ENCODE results near the gene COL4A3. TPM values are rescaled to one million over a fixed set of nuclear protein-coding genes. Genes with fewer than 3 reads are reported as not detected.

Gene COL4A3
- polyA plus RNA-seq, 2 of the 4 experiments (the other 2 are of a cell fraction), result 1.8 to 6.8 TPM

DNA sequence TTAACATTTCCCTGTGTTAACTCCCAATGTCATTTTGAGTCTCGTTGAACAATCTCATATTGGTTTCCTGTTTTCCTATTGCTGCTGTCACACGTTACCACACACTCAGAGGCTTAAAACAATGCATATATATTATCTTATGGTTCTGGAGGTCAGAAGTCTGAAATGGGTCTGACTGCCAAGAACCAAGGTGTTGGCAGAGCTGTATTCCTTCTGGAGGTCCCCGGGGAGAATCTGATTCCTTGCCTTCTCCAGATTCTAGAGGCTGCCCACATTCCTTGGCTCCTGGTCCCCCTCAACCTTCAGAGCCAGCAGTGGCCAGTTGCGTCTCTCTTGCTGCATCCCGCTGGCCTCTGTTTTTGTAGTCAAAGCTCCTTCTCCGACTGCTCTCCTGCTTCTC lies 18.0 kb upstream of the COL4A3 start:
- ATAC-seq, result no peak
- H3K27ac ChIP-seq, result no peak overlapping the region
- 82% methylated on average over 6 of the region's 6 CpGs for WGBS (ENCODE audit: missing lambda C conversion rate)
- H3K4me1 ChIP-seq, result no peaks in the 10 kb centered on the region
- no peak overlapping the region for H3K4me3 ChIP-seq
- FAIRE-seq, result no peak
- no peak for DNase-seq (ENCODE audit: low read depth in 1 of 2, low spot score in 1 of 2)
- H3K9me3 ChIP-seq, result peaks cover 5% of the 10 kb centered on the region; the same call in 2 of the 3 replicates
- POLR2A ChIA-PET, result no interaction called here
- H3K4me2 ChIP-seq, result no peak overlapping the region
- TF ChIP-seq RFX5 (IDR thresholded peaks at IDR 0.05), result no peak
- TF ChIP-seq, protein P1, sequence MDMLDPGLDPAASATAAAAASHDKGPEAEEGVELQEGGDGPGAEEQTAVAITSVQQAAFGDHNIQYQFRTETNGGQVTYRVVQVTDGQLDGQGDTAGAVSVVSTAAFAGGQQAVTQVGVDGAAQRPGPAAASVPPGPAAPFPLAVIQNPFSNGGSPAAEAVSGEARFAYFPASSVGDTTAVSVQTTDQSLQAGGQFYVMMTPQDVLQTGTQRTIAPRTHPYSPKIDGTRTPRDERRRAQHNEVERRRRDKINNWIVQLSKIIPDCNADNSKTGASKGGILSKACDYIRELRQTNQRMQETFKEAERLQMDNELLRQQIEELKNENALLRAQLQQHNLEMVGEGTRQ (IDR thresholded peaks at IDR 0.05), result no peak
- TF ChIP-seq RAD21 (conservative IDR thresholded peaks at IDR 0.05 in 1 of 2, IDR thresholded peaks at IDR 0.05 in 1 of 2), result no peak
- TF ChIP-seq, protein P2, sequence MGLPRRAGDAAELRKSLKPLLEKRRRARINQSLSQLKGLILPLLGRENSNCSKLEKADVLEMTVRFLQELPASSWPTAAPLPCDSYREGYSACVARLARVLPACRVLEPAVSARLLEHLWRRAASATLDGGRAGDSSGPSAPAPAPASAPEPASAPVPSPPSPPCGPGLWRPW (IDR thresholded peaks at IDR 0.05), result no peak
- no peak for TF ChIP-seq NPAS2 (CRISPR knock-in tag; IDR thresholded peaks at IDR 0.05; ENCODE audit: borderline replicate concordance)
- TF ChIP-seq RARB (CRISPR knock-in tag; IDR thresholded peaks at IDR 0.05), result no peak
- TF ChIP-seq GATA3 (IDR thresholded peaks at IDR 0.05; ENCODE audit: borderline replicate concordance), result no peak
- TF ChIP-seq POLR2AphosphoS2 (conservative IDR thresholded peaks at IDR 0.05; ENCODE audit: low read length), result no peak
- no peak for TF ChIP-seq CBX8 (IDR thresholded peaks at IDR 0.05)
- TF ChIP-seq ZC3H11A (IDR thresholded peaks at IDR 0.05), result no peak
- no peak for TF ChIP-seq RNF2 (IDR thresholded peaks at IDR 0.05; ENCODE audit: borderline replicate concordance, low read depth)
- TF ChIP-seq, protein P3, sequence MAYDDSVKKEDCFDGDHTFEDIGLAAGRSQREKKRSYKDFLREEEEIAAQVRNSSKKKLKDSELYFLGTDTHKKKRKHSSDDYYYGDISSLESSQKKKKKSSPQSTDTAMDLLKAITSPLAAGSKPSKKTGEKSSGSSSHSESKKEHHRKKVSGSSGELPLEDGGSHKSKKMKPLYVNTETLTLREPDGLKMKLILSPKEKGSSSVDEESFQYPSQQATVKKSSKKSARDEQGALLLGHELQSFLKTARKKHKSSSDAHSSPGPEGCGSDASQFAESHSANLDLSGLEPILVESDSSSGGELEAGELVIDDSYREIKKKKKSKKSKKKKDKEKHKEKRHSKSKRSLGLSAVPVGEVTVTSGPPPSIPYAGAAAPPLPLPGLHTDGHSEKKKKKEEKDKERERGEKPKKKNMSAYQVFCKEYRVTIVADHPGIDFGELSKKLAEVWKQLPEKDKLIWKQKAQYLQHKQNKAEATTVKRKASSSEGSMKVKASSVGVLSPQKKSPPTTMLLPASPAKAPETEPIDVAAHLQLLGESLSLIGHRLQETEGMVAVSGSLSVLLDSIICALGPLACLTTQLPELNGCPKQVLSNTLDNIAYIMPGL (CRISPR knock-in tag; IDR thresholded peaks at IDR 0.05; ENCODE audit: borderline replicate concordance), result no peak
- no peak for TF ChIP-seq PHF8 (IDR thresholded peaks at IDR 0.05; ENCODE audit: borderline replicate concordance, low read depth)
- no peak for TF ChIP-seq KDM5A (IDR thresholded peaks at IDR 0.05)
- CTCF ChIA-PET, result interaction anchor here (1.0 to 4.4 kb wide), 3 partner anchors 16 to 93 kb away, joined by 3 to 26 read pairs (median 8); no protein-coding TSS in a partner anchor

DNA sequence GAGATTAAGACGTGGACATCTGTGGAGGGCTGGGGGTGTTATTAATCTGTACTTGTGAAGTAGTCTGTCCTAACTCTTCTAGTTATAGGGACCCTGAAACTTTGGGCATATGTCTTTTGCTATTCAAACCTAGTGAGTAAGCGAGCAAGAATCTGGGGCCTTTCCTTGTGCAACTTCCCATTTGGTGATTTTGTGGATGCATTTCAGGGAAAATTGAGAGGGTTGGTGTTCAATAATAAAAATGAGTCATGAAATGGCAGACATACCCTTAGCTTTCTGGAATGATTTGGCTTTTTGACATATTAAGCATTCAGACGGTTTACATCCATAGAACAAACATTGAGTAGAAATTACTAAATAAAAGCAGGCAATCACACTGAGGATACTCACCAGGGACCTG lies 17.4 kb upstream of the COL4A3 start:
- TF ChIP-seq, protein P1 (IDR thresholded peaks at IDR 0.05), result no peak
- TF ChIP-seq FOSB (CRISPR knock-in tag; IDR thresholded peaks at IDR 0.05) (no peak), POLR2A (IDR thresholded peaks at IDR 0.05; ENCODE audit: low read length) (no peak), MAZ (IDR thresholded peaks at IDR 0.05; ENCODE audit: borderline replicate concordance, low read depth, low read length) (no peak), FOXS1 (CRISPR knock-in tag; IDR thresholded peaks at IDR 0.05) (no peak), EHMT2 (IDR thresholded peaks at IDR 0.05; ENCODE audit: low read depth) (no peak), CHD4 (IDR thresholded peaks at IDR 0.05; ENCODE audit: borderline replicate concordance) (no peak), CEBPB (IDR thresholded peaks at IDR 0.05) (no peak), EHF (CRISPR knock-in tag; IDR thresholded peaks at IDR 0.05) (no peak), HOXB13 (CRISPR knock-in tag; IDR thresholded peaks at IDR 0.05; ENCODE audit: low read depth) (no peak), HOXB5 (CRISPR knock-in tag; IDR thresholded peaks at IDR 0.05) (no peak), RAD21 (conservative IDR thresholded peaks at IDR 0.05 in 1 of 2, IDR thresholded peaks at IDR 0.05 in 1 of 2) (no peak), NPAS2 (CRISPR knock-in tag; IDR thresholded peaks at IDR 0.05; ENCODE audit: borderline replicate concordance) (no peak), PHF8 (IDR thresholded peaks at IDR 0.05; ENCODE audit: borderline replicate concordance, low read depth) (no peak), MAFK (IDR thresholded peaks at IDR 0.05; ENCODE audit: partially characterized antibody) (no peak), POLR2AphosphoS2 (conservative IDR thresholded peaks at IDR 0.05; ENCODE audit: low read length) (no peak)
- TF ChIP-seq, protein P2 (IDR thresholded peaks at IDR 0.05), result no peak
- TF ChIP-seq, protein P4, sequence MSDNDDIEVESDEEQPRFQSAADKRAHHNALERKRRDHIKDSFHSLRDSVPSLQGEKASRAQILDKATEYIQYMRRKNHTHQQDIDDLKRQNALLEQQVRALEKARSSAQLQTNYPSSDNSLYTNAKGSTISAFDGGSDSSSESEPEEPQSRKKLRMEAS (IDR thresholded peaks at IDR 0.05), result no peak
- TF ChIP-seq, protein P5, sequence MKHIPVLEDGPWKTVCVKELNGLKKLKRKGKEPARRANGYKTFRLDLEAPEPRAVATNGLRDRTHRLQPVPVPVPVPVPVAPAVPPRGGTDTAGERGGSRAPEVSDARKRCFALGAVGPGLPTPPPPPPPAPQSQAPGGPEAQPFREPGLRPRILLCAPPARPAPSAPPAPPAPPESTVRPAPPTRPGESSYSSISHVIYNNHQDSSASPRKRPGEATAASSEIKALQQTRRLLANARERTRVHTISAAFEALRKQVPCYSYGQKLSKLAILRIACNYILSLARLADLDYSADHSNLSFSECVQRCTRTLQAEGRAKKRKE (CRISPR knock-in tag; IDR thresholded peaks at IDR 0.05; ENCODE audit: low read depth), result no peak
- 76% methylated on average over 3 of the region's 3 CpGs for WGBS (ENCODE audit: missing lambda C conversion rate)
- ChIA-PET CTCF (interaction anchor here (1.0 to 4.4 kb wide), 2 partner anchors 17 to 92 kb away, joined by 3 to 26 read pairs; no protein-coding TSS in a partner anchor), POLR2A (no interaction called here)
- FAIRE-seq (no peak), DNase-seq (ENCODE audit: low read depth in 1 of 2, low spot score in 1 of 2) (no peak), ATAC-seq (no peak)
- Histone ChIP-seq H3K4me1 (no peaks in the 10 kb centered on the region), H3K4me2 (no peak overlapping the region), H3K9me3 (peaks cover 5% of the 10 kb centered on the region; the same call in 2 of the 3 replicates), H3K4me3 (no peak overlapping the region), H3K27ac (no peak overlapping the region)
